GM19467 (cell line): Measurements from ENCODE around the gene SLC4A5.
"Not testable (repeated sequence)": the region's sequence is repeated elsewhere in the genome, so short reads cannot be mapped to it uniquely, and the experiment has no call there.

Experiments used
- ATAC-seq: cut with Tn5 transposase; IDR thresholded peaks from one replicate; pipeline ENCODE4 v1.9.1; 2021; ENCODE audit warnings: mild to moderate bottlenecking, moderate library complexity; ENCODE audit not compliant: unreplicated experiment

The SLC4A5 gene

GRCh38 chr2:74368499-74368898 lies 25.3 kb upstream of the SLC4A5 start:
- no peak for ATAC-seq

GRCh38 chr2:74367789-74368188 lies 24.6 kb upstream of the SLC4A5 start:
- no peak for ATAC-seq

DNA sequence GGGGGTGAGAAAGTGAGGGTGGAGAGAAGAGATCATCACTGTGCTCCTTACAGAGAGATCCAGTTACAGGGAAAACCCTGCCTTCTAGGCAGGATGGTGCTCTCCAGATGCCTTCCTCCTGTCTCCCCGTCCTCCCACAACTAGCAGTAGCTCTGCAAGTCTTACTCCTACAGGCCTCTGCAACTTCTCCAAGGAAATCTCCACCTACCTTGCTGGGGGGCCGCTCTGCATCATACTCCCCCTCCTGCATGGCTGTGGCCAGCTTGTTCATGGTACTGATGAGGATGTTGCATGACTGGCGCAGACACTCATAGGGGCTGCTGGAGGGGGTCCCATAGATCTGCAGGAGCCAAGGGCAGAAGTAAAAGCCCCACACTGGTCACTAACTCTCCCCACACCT lies 22.8 kb upstream of the SLC4A5 start:
- no peak for ATAC-seq

GRCh38 chr2:74364533-74365505 lies 21.6 kb upstream of the SLC4A5 start:
- no peak for ATAC-seq

GRCh38 chr2:74361327-74361726 lies 18.1 kb upstream of the SLC4A5 start:
- no peak for ATAC-seq

- no peak for ATAC-seq
These were observed 14.4 kb upstream of the SLC4A5 start for GRCh38 chr2:74357627-74358026.

DNA sequence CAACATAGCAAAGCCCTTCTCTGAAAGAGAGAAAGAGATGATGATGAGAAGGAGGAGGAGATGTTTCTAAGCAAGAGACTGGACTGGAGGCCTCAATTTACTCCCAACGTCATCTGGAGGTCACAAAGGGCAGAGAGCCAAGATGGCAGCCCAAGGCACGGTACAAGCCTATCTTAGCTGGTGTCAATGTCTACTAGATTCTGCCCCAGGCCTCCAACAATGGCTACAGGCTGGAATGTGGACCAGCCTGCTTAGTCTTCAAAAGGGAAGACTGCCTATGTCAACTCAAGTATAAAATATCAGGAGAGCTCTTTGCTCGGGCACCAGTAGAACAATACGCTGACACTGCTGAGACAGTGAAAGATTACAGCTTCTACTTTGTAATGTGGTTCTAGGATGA lies 6.7 kb upstream of the SLC4A5 start:
- no peak for ATAC-seq

GRCh38 chr2:74347742-74348141 lies 4.5 kb upstream of the SLC4A5 start:
- no peak for ATAC-seq

DNA sequence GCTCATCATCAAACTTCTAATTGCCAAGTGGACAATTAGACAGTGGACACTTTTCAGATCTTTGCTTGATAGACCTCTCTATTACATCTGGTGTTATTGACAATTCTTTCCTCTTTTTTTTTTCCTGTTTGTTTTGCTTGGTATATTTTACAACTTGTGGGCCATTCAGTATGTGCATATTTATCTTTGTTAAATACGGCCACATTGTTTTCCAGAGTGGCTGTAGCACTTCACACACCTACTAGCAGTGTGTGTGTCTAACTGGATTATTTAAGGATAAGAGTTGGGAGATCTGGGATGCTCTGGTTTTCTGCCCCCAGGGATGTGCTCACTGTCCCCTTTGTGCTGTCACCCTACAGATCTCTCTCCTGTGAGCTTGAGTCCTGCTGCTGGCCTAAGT lies 4.1 kb upstream of the SLC4A5 start:
- no peak for ATAC-seq

DNA sequence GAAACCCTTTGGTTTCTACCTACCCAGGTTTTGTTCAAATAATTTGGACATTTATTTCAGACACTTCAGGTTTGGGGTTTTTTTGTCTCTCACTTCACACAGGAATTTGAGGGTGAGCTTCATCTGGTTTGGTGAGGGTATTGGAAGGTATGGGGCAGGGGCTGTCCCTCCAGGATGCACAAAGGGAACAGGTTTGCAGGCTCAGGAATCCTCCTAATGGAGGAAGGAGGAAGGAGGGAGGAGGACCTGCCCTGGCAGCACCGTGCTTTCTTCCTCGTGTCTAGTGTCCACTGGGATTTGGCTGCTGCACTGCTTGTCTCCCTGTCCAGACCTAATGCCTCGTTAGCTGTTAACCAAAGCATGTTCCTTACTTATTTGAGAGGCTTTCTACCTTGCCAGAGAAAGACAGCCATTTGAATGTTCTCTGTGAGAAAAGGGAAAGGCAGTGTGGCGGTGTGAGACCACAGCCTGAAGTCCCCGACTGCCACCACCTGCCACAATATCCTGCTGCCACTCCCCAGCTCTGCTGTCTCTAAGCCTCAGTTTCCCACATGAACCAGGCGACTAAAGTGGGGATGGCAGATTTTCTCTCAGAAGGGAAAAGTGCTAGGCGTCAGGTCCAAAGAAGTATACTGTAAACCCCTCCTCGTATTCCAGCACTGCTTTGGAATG lies 2.2 kb upstream of the SLC4A5 start:
- no peak for ATAC-seq

- not testable (repeated sequence) for ATAC-seq
These were observed 7.0 kb downstream of the SLC4A5 start for GRCh38 chr2:74336227-74336626.

- no peak for ATAC-seq
These were observed 8.3 kb downstream of the SLC4A5 start for GRCh38 chr2:74334931-74335333.

GRCh38 chr2:74333896-74334586 lies 9.2 kb downstream of the SLC4A5 start:
- ATAC-seq: no peak

- ATAC-seq: no peak
These were observed 10.0 kb downstream of the SLC4A5 start for GRCh38 chr2:74333175-74333574.

GRCh38 chr2:74332550-74333174 lies 10.6 kb downstream of the SLC4A5 start:
- no peak for ATAC-seq

DNA sequence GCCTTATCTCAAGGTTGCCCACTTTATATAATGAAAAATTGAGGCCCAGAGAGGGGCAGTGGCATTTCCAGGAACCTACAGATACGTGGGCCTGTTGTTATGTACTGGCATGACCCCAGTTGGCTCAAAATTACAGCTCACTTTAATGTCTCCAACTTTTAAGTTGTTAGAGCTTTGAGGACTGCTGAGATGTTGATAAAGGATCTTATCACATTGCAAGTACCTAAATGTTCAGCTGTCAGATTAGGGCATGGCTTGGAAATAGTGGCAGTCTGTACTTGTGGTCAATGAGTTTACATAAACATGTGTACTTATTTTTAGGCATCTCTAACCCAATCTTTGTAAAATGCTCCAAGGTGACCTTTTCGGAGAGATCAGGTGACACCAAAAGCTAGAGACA lies 14.6 kb downstream of the SLC4A5 start:
- ATAC-seq: no peak

- no peak for ATAC-seq
These were observed 15.1 kb downstream of the SLC4A5 start for GRCh38 chr2:74328074-74328473.

- no peak for ATAC-seq
These were observed 15.6 kb downstream of the SLC4A5 start for GRCh38 chr2:74327627-74328026.

DNA sequence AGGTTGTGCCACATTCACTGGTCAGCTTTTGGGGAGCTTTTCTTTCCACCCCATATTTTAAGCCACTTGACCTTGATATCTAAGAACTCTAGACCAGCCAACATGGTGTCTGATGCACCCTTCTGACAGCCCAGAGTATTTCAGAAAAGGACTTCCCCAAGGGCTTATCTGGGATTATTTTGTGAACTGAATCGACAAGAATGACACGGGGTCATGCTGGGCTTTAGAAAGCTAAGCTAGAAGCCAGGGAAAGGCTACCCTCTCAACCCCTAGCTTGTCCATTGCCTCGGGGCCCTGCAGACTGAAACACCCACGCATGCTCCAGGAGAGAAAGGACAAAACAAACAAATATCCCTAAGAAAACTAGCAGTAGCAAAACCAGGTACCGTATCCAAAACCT lies 16.0 kb downstream of the SLC4A5 start:
- no peak for ATAC-seq

DNA sequence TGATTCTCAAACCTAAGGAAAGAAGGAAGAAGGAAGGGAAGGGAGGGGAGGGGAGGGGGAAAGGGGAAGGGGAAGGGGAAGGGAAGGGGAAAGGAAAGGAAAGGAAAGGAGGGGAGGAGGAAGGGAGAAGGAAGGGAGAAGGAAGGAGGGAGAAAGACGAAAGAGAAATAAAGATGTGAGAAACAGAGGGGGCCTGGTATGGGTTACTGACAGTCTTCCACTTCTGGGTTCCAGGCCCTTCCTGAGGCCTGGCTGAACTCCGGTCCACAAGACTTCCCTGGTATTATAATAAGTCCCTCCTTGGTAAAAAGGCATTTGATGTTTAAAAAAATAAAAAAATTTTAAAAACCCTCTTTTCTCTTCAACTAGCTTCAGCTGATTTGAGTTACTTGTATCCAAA lies 17.4 kb downstream of the SLC4A5 start:
- no peak for ATAC-seq

- no peak for ATAC-seq
These were observed 21.5 kb downstream of the SLC4A5 start for GRCh38 chr2:74321737-74322136.
